IgD-negative memory B cell (primary cell): ENCODE results near the gene CYB561. TPM values are rescaled to one million over a fixed set of nuclear protein-coding genes. Genes with fewer than 3 reads are reported as not detected.
A peak's percentile ranks its signal among the peaks of the same experiment; 100 is the strongest.

ENCODE experiments used
- H3K27ac Mint-ChIP-seq, 3 donors: one replicate each; pipeline ENCODE4 v1.8.0; 2020 to 2022; ENCODE audit warnings: mild to moderate bottlenecking in 3 of 3, mixed read lengths in 3 of 3, moderate library complexity in 1 of 3
- H3K27me3 Mint-ChIP-seq: one replicate; pipeline ENCODE4 v1.8.0; 2021; ENCODE audit warnings: mixed read lengths
- H3K36me3 Mint-ChIP-seq: one replicate; pipeline ENCODE4 v1.8.0; 2020; ENCODE audit warnings: mild to moderate bottlenecking, mixed read lengths
- H3K4me1 Mint-ChIP-seq, 3 donors: one replicate each; pipeline ENCODE4 v1.8.0; 2020 to 2022; ENCODE audit warnings: mixed read lengths in 3 of 3, mild to moderate bottlenecking in 1 of 3
- H3K4me3 Mint-ChIP-seq, 4 donors: one replicate each; pipeline ENCODE4 v1.8.0; 2020 to 2022; ENCODE audit warnings: mild to moderate bottlenecking in 4 of 4, mixed read lengths in 4 of 4, moderate library complexity in 3 of 4
- H3K9me3 Mint-ChIP-seq, 3 donors: one replicate each; pipeline ENCODE4 v1.8.0; 2020 to 2021; ENCODE audit warnings: mixed read lengths in 3 of 3, mild to moderate bottlenecking in 1 of 3
- polyA plus RNA-seq: library from polyadenylated mRNA; unstranded; fragments of 300-500 nt; fragmentation: Illumina TruSeq; gene quantifications from one replicate; pipeline ENCODE4 v1.2.3, GENCODE V29; 2021

CYB561 gene
- polyA plus RNA-seq, 1 donor from 2014 or later = 1.5 TPM

DNA sequence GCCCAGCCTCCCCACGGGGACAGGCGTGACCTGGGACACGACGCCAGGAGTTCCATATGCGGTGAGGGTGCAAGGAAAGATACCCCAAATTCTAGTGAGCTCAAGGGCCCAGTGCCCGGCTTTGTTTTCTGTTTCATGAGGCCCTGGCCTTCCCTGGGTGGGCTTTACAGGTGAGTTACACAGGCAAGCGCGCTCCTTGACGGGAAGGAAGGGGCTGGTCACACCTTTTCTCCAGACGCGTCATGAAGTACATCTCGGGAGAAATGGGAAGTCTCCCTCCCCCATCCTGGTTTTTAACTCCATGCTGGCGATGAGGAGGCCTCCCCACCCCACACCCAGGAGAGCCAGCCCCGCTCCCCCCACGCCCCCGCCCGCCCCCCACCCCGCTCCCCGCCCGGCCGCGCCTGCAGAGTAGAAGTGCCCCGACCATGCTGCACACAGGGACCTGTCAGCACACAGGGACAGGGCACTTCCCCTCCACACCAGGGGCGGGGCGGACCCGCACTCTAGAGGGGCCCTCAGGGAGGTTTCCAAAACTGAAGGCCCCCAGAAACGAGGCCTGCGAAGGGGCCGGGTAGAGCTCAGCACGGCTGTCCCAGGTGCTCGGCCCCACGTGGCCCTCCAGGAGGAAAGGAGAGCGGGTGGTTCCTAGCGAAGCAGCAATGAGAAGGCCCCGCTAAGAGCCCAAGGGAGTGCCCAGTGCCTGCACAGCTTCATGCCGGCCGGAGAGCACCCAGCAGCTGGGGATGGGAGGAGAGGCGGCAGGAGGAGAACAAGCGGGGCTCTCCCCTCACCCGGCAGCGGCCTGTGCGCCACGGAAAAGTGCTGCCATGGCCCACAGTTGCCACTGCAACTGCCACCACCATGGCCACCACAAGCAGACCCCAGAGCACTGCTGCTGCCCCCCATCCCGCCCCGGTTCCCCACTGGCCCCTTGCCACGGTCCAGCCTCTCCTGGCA is 7.7 kb downstream of the CYB561 start:
- peak overlapping the region in 1 of 4 donors; percentile 88 for H3K4me3 Mint-ChIP-seq
- no peak overlapping the region for H3K27ac Mint-ChIP-seq

GRCh38 chr17:63437287-63438091 is 8.6 kb downstream of the CYB561 start:
- Mint-ChIP-seq H3K9me3 (no peaks in the 10 kb centered on the region), H3K4me1 (peaks cover 12 to 17% (median 14%) of the 10 kb centered on the region in 3 donors), H3K27me3 (peaks cover 2% of the 10 kb centered on the region), H3K27ac (no peak overlapping the region), H3K4me3 (no peak overlapping the region), H3K36me3 (no peaks in the 10 kb centered on the region)

More for the DNA sequence above, 7.7 kb downstream of the CYB561 start:
- H3K27me3 Mint-ChIP-seq = no peaks in the 10 kb centered on the region
- H3K36me3 Mint-ChIP-seq = no peaks in the 10 kb centered on the region
- peaks cover 13 to 17% (median 14%) of the 10 kb centered on the region in 3 donors for H3K4me1 Mint-ChIP-seq
- no peaks in the 10 kb centered on the region for H3K9me3 Mint-ChIP-seq

DNA sequence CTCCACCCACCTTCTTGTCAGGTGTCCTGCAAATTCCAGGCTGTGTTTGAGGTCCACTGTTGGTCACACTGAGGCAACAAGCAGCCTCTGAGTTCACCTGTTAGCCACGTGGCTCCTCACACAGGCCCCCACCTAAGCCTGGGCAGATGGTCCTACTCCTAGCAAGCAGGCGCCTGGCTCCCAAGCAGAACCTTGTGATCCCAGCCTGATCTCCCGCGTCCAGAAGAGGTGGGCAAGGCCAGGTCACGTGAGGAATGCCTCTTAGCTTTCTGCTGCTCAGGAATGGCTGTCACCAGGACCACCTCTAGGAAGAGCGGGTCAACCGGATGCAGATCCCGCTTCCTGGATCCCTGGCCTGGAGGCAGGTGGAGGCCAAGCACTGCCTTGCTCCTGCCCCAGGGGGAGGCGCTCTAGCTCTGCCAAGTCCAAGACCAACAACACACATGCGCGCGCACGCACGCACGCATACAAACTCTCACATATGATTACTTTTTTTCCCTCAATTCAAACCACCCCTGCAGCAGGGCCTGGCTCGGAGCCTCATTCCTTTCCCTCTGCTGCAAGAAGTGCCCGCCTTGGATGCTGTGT is 9.5 kb downstream of the CYB561 start:
- Mint-ChIP-seq H3K4me3 (no peak overlapping the region), H3K4me1 (peaks cover 12 to 17% (median 14%) of the 10 kb centered on the region in 3 donors), H3K36me3 (no peaks in the 10 kb centered on the region), H3K9me3 (no peaks in the 10 kb centered on the region), H3K27ac (no peak overlapping the region), H3K27me3 (peaks cover 2% of the 10 kb centered on the region)

DNA sequence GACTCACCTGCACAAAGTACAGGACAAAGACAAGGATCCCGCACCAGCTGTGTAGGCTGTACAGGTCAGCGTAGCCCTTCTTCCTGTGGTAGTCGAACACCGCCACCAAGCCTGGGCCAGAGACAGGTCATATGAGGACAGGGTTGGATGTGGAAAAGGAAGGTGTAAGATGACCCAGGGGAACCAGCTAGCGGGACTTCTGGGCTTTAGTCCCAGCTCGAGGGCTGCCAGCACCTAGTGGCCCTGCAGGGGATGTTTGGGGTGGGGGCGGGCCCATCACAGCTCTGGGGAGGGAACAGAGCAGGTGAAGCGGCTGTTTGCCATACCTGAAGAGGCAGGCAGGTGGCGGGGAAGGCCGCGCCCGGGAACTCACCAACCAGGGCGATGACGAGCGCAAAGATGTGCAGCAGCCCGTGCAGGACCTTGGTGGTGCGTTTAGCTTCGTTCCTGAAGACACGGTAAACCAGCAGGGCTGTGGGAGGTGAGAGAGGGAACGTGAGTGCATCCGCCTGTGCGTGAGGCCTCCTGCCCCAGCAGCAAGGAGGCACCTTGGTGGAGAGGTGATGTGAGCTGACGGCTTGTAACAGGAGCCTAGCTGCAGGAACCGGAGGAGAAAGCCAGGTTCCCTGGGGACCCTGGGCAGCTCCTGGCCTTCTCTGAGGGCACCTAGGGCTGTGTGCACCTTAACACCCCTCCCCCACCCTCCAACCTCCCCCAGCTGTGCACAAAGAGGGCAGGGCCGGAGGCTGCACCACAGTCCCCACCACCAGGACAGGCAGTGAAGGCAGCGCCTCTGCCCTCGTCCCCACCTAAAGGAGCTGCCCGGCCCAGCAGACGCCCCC is 10.2 kb downstream of the CYB561 start:
- H3K27ac Mint-ChIP-seq = no peak overlapping the region

GRCh38 chr17:63434951-63435571 is 11.0 kb downstream of the CYB561 start:
- Mint-ChIP-seq H3K36me3 (no peaks in the 10 kb centered on the region), H3K27ac (peak overlapping the region in 1 of 3 donors; percentile 60), H3K27me3 (peaks cover 2% of the 10 kb centered on the region), H3K9me3 (no peaks in the 10 kb centered on the region), H3K4me1 (peaks cover 7 to 10% (median 9%) of the 10 kb centered on the region in 3 donors), H3K4me3 (peak overlapping the region in 1 of 4 donors; percentile 12)

More for the DNA sequence above, 10.2 kb downstream of the CYB561 start:
- no peaks in the 10 kb centered on the region for H3K36me3 Mint-ChIP-seq
- peaks cover 12 to 17% (median 14%) of the 10 kb centered on the region in 3 donors for H3K4me1 Mint-ChIP-seq
- peaks cover 2% of the 10 kb centered on the region for H3K27me3 Mint-ChIP-seq
- H3K4me3 Mint-ChIP-seq = peak overlapping the region in 2 of 4 donors; percentile 34 to 73
- H3K9me3 Mint-ChIP-seq = no peaks in the 10 kb centered on the region

GRCh38 chr17:63433746-63434591 is 12.1 kb downstream of the CYB561 start:
- Mint-ChIP-seq H3K4me1 (peaks cover 0 to 3% (median 1%) of the 10 kb centered on the region in 3 donors), H3K36me3 (no peaks in the 10 kb centered on the region), H3K27ac (no peak overlapping the region), H3K9me3 (no peaks in the 10 kb centered on the region), H3K4me3 (peak overlapping the region in 1 of 4 donors; percentile 43), H3K27me3 (peaks cover 2% of the 10 kb centered on the region)

DNA sequence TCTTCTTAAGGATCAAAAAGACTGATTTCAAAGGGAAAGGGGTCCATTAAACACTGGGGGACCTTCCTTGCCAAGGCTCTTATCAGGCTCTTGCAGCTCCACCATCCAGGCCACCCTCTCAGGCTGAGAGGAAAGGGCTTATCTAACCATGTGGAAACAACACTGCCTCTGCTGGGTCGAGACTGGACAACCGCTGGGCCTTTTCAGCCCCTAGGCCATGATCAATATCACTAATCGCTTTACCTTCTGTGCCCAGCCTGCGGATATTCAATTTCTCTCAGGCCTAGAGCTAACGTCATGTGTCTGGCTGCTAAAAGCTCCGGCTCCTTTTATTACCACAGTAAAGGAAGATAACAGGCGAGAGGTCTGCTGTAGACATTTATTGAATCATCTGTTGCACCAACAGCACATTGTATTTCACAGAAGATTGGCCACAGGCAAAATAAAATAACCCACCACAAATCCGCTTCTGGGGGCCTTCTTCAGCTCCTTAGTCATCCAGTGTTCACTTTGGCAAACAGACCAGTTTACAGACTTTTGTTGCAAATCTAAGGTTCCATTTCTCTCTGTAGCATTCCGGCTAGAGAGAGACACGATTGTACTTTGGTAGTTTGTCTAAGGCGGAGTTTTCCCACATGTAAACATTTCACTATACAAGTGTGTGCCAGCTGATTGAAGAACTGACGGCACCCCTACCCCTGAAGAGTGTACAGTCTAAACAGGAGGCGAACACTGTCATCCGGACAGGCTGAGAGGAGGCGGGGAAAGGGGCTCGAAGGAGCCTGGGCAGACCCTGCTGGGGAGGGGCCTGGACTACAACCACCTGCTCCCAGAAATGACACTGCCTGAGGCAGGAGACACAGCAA is 13.9 kb downstream of the CYB561 start:
- H3K27ac Mint-ChIP-seq = peak overlapping the region in 1 of 3 donors; percentile 31
- H3K36me3 Mint-ChIP-seq = no peaks in the 10 kb centered on the region
- peaks cover 0 to 5% (median 3%) of the 10 kb centered on the region in 3 donors for H3K4me1 Mint-ChIP-seq
- no peak overlapping the region for H3K4me3 Mint-ChIP-seq
- H3K27me3 Mint-ChIP-seq = peaks cover 2% of the 10 kb centered on the region
- H3K9me3 Mint-ChIP-seq = no peaks in the 10 kb centered on the region

- no peak overlapping the region for H3K4me3 Mint-ChIP-seq
Measured at GRCh38 chr17:63431618-63431938, 14.5 kb downstream of the CYB561 start.

GRCh38 chr17:63430223-63430622 is 15.9 kb downstream of the CYB561 start:
- Mint-ChIP-seq H3K27me3 (peaks cover 9% of the 10 kb centered on the region), H3K27ac (peak overlapping the region in 1 of 3 donors; percentile 47), H3K36me3 (no peaks in the 10 kb centered on the region), H3K4me3 (no peak overlapping the region), H3K4me1 (peaks cover 2 to 13% (median 10%) of the 10 kb centered on the region in 3 donors), H3K9me3 (no peaks in the 10 kb centered on the region)

More at GRCh38 chr17:63431618-63431938, 14.5 kb downstream of the CYB561 start:
- Mint-ChIP-seq H3K36me3 (no peaks in the 10 kb centered on the region), H3K27me3 (peaks cover 6% of the 10 kb centered on the region), H3K4me1 (peaks cover 0 to 11% (median 9%) of the 10 kb centered on the region in 3 donors), H3K9me3 (no peaks in the 10 kb centered on the region), H3K27ac (peak overlapping the region in 1 of 3 donors; percentile 31)

- H3K4me1 Mint-ChIP-seq = peaks cover 2 to 13% (median 10%) of the 10 kb centered on the region in 3 donors
- H3K27ac Mint-ChIP-seq = no peak overlapping the region
- no peaks in the 10 kb centered on the region for H3K36me3 Mint-ChIP-seq
- H3K4me3 Mint-ChIP-seq = no peak overlapping the region
- H3K9me3 Mint-ChIP-seq = no peaks in the 10 kb centered on the region
- H3K27me3 Mint-ChIP-seq = peaks cover 9% of the 10 kb centered on the region
Measured at GRCh38 chr17:63429766-63430165, 16.3 kb downstream of the CYB561 start.

GRCh38 chr17:63426917-63427308 is 19.2 kb downstream of the CYB561 start:
- Mint-ChIP-seq H3K36me3 (no peaks in the 10 kb centered on the region), H3K4me1 (peaks cover 2 to 13% (median 10%) of the 10 kb centered on the region in 3 donors), H3K9me3 (no peaks in the 10 kb centered on the region), H3K27me3 (peaks cover 7% of the 10 kb centered on the region), H3K4me3 (no peak overlapping the region), H3K27ac (no peak overlapping the region)
